ENCODE results near the gene FZD7.

FZD7 gene

DNA sequence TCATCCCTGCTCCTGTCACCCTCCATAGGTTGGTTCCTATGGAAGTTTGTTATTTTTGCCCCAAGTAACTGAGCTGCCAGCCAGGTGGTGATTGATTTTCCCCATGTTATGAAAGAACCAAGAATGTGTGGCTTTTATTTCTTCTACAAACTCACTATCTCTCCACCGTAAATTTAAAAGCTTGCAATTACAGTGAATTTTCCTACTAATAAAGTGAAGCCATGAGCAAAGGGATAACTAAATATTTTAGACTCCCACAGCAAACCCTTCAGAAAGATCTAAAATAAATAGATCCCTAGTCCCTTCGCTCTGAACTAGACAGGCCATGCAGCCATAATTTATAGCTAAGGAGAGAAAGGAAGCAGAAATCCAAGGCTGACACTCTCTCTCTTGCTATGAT, 33.2 kb downstream of the FZD7 start:
- Histone ChIP-seq H3K27ac (ENCODE audit: low read depth, low read length) (no peak overlapping the region), H3K9ac (ENCODE audit: low read length) (no peak overlapping the region), H3K27me3 (ENCODE audit: control insufficient read depth, insufficient read depth, low read length) (no peaks in the 10 kb centered on the region), H3K4me1 (ENCODE audit: control insufficient read depth, insufficient read depth, low read length) (peaks cover 11% of the 10 kb centered on the region), H3K36me3 (ENCODE audit: control insufficient read depth, insufficient read depth, low read length) (no peaks in the 10 kb centered on the region), H3K4me3 (ENCODE audit: low read length) (no peak overlapping the region)

GRCh38 chr2:202067589-202067988, 33.9 kb downstream of the FZD7 start:
- no peaks in the 10 kb centered on the region for H3K27me3 ChIP-seq (ENCODE audit: control insufficient read depth, insufficient read depth, low read length)
- H3K9ac ChIP-seq (ENCODE audit: low read length) = no peak overlapping the region
- no peak overlapping the region for H3K27ac ChIP-seq (ENCODE audit: low read depth, low read length)
- peaks cover 11% of the 10 kb centered on the region for H3K4me1 ChIP-seq (ENCODE audit: control insufficient read depth, insufficient read depth, low read length)
- no peak overlapping the region for H3K4me3 ChIP-seq (ENCODE audit: low read length)
- H3K36me3 ChIP-seq (ENCODE audit: control insufficient read depth, insufficient read depth, low read length) = no peaks in the 10 kb centered on the region

DNA sequence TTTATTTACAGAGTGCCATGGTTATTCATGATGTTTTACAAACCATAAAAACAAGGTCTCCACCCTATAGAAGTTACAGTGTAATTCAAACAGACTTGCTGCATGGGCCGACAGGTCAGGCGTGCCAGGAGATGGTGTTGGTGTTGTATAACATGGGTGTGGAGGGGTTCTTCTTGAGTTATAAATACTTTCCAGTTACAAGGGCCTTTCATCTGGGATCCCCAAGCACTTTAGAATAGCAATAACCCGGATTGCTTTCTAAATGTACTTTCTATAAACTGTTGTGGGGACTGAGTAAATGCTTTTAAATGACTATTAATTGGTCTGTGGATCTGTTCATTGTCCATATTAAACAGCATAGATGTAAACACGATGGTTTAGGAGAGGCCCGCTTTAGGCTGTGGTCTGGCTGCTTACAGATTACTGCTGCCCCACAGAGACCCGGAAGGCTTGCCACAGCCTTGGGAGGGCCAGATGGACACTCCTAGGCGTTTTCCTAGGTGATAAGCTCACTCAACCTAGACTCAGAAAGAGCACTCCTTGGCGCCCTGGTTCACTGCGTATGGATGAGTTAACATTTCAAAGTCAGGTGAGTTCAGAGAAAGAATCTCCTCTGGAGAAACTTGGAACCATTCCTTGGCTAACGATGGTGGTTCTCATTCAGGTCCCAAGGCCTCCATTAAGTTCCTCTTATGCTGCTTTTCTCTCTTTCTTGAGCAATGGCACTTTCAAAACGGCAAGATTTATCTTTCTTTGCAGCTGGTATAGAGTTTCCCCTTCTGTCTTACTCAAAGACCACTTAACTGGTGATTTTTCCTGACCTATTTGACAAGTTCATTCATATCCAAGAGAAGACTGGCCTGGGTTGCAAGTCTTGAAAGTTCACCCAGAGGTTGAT, 35.8 kb downstream of the FZD7 start:
- Histone ChIP-seq H3K36me3 (ENCODE audit: control insufficient read depth, insufficient read depth, low read length) (no peaks in the 10 kb centered on the region), H3K4me1 (ENCODE audit: control insufficient read depth, insufficient read depth, low read length) (peaks cover 5% of the 10 kb centered on the region), H3K27ac (ENCODE audit: low read depth, low read length) (no peak overlapping the region), H3K4me3 (ENCODE audit: low read length) (no peak overlapping the region), H3K9ac (ENCODE audit: low read length) (no peak overlapping the region), H3K27me3 (ENCODE audit: control insufficient read depth, insufficient read depth, low read length) (no peaks in the 10 kb centered on the region)

GRCh38 chr2:202071107-202071506, 37.5 kb downstream of the FZD7 start:
- Histone ChIP-seq H3K9ac (ENCODE audit: low read length) (no peak overlapping the region), H3K4me3 (ENCODE audit: low read length) (no peak overlapping the region), H3K27ac (ENCODE audit: low read depth, low read length) (no peak overlapping the region), H3K4me1 (ENCODE audit: control insufficient read depth, insufficient read depth, low read length) (no peaks in the 10 kb centered on the region), H3K27me3 (ENCODE audit: control insufficient read depth, insufficient read depth, low read length) (no peaks in the 10 kb centered on the region), H3K36me3 (ENCODE audit: control insufficient read depth, insufficient read depth, low read length) (no peaks in the 10 kb centered on the region)

- H3K27me3 ChIP-seq (ENCODE audit: control insufficient read depth, insufficient read depth, low read length) = no peaks in the 10 kb centered on the region
- H3K4me1 ChIP-seq (ENCODE audit: control insufficient read depth, insufficient read depth, low read length) = no peaks in the 10 kb centered on the region
- H3K27ac ChIP-seq (ENCODE audit: low read depth, low read length) = no peak overlapping the region
- H3K4me3 ChIP-seq (ENCODE audit: low read length) = no peak overlapping the region
- no peaks in the 10 kb centered on the region for H3K36me3 ChIP-seq (ENCODE audit: control insufficient read depth, insufficient read depth, low read length)
- H3K9ac ChIP-seq (ENCODE audit: low read length) = no peak overlapping the region
Measured at GRCh38 chr2:202072226-202072625, 38.6 kb downstream of the FZD7 start.

DNA sequence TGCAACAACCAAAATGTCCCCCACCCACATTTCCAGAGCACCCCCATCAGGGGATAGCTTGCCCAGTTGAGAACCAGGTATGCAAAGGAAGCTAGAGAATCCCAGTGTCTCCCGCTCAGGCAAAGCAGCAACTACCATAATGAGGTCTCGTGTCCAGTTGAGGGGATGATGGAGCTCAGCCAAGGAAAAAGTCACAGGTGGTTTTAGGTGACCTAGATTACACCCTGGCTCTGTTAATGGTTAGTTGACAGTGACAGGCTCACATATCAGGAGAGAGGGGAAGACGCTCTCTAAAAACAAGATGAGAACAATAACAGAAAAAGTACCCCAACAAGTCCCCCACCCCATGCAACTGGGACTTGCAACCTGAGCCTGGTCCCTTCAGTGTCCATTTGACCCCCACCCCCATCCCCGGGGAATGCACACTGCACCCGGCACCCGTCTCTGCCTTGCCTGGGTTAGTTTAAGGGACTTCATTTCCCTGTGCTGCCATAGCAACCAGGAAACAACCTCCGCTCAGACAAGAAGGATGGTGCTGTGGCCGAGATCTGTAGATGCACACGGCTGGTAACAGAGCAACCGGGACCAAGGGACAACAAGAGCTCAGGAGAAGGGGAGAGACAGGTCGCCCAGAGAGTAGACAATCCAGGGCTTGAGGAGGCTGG, 39.2 kb downstream of the FZD7 start, which contains the start of gene KIAA2012:
Gene KIAA2012, plus strand, starts transcription at position 519 of the 665 bp plus-strand sequence. CDS start 373 bp downstream, outside the sequence.
- Histone ChIP-seq H3K9ac (ENCODE audit: low read length) (no peak within 1 kb of the TSS), H3K36me3 (ENCODE audit: control insufficient read depth, insufficient read depth, low read length) (no peaks in the 10 kb centered on the region), H3K4me1 (ENCODE audit: control insufficient read depth, insufficient read depth, low read length) (no peaks in the 10 kb centered on the region), H3K27ac (ENCODE audit: low read depth, low read length) (no peak within 1 kb of the TSS), H3K27me3 (ENCODE audit: control insufficient read depth, insufficient read depth, low read length) (no peaks in the 10 kb centered on the region), H3K4me3 (ENCODE audit: low read length) (no peak within 1 kb of the TSS)

DNA sequence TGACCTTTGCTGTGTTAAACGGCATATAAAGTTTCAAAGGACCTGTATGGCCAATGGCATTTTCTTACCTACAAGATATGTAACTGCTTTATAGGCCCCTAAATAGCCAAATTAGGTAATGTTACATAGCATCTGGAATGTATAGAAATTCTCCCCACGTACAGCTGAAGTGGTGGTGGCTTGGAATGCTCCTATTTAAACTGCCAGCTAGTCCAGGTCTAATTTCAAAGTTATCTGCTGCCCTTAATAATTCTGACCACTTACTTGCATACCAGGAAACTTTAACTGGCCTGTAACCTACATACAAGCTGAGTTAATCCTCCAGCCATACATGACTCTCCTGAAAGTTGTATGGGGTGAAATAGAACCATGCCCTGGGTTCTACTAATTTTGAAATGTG, 40.7 kb downstream of the FZD7 start:
- no peaks in the 10 kb centered on the region for H3K4me1 ChIP-seq (ENCODE audit: control insufficient read depth, insufficient read depth, low read length)
- no peak overlapping the region for H3K27ac ChIP-seq (ENCODE audit: low read depth, low read length)
- no peaks in the 10 kb centered on the region for H3K27me3 ChIP-seq (ENCODE audit: control insufficient read depth, insufficient read depth, low read length)
- H3K9ac ChIP-seq (ENCODE audit: low read length) = no peak overlapping the region
- H3K36me3 ChIP-seq (ENCODE audit: control insufficient read depth, insufficient read depth, low read length) = no peaks in the 10 kb centered on the region
- no peak overlapping the region for H3K4me3 ChIP-seq (ENCODE audit: low read length)

DNA sequence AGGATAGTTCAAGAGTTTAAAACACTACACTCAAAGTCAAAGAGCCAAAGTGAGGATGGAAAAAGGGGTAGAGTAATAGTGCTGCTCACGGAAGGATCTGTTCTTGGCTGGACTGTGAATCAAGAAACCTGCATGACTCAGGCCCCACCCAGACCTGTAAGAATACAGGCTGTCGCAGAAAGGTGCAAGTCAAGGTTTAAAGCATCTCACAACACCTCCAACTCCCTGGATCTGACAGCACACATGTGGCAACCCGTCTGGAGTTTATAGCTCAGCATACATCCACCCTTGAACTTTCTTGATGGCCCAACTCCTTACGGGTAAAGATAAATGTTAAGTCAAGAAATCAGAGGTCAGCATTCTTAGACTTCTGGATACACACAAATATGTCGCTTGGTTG, 45.7 kb downstream of the FZD7 start:
- H3K4me3 ChIP-seq (ENCODE audit: low read length) = no peak overlapping the region
- H3K4me1 ChIP-seq (ENCODE audit: control insufficient read depth, insufficient read depth, low read length) = no peaks in the 10 kb centered on the region
- no peaks in the 10 kb centered on the region for H3K27me3 ChIP-seq (ENCODE audit: control insufficient read depth, insufficient read depth, low read length)
- no peak overlapping the region for H3K9ac ChIP-seq (ENCODE audit: low read length)
- no peak overlapping the region for H3K27ac ChIP-seq (ENCODE audit: low read depth, low read length)
- H3K36me3 ChIP-seq (ENCODE audit: control insufficient read depth, insufficient read depth, low read length) = no peaks in the 10 kb centered on the region

- Histone ChIP-seq H3K27ac (ENCODE audit: low read depth, low read length) (no peak overlapping the region), H3K4me1 (ENCODE audit: control insufficient read depth, insufficient read depth, low read length) (no peaks in the 10 kb centered on the region), H3K27me3 (ENCODE audit: control insufficient read depth, insufficient read depth, low read length) (no peaks in the 10 kb centered on the region), H3K4me3 (ENCODE audit: low read length) (no peak overlapping the region), H3K9ac (ENCODE audit: low read length) (no peak overlapping the region), H3K36me3 (ENCODE audit: control insufficient read depth, insufficient read depth, low read length) (no peaks in the 10 kb centered on the region)
Measured at GRCh38 chr2:202084265-202084664, 50.6 kb downstream of the FZD7 start.

All from rectal smooth muscle tissue (tissue), 1 donor.